Measurements from ENCODE around the gene PNMA8B.

PNMA8B gene

DNA sequence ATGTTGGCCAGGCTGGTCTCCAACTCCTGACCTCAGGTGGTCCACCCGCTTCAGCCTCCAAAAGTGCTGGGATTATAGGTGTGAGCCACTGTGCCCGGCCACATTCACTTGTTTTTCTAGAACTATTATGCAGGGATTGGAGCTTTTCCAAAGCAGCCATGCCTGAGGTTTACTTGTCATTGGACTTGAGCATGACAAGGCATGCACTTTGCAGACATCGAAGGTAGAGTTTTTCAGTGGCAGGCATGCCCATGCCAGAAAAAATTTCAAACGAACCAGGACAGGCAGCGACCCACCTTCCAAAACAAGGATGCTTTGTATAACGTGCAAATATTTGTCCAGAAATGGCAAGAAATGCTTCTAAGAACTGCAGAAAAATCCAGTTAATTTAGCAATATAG, 42.0 kb downstream of the PNMA8B start:
- DNase-seq (ENCODE audit: insufficient read length, low spot score), result no peak
- TF ChIP-seq, protein P1, sequence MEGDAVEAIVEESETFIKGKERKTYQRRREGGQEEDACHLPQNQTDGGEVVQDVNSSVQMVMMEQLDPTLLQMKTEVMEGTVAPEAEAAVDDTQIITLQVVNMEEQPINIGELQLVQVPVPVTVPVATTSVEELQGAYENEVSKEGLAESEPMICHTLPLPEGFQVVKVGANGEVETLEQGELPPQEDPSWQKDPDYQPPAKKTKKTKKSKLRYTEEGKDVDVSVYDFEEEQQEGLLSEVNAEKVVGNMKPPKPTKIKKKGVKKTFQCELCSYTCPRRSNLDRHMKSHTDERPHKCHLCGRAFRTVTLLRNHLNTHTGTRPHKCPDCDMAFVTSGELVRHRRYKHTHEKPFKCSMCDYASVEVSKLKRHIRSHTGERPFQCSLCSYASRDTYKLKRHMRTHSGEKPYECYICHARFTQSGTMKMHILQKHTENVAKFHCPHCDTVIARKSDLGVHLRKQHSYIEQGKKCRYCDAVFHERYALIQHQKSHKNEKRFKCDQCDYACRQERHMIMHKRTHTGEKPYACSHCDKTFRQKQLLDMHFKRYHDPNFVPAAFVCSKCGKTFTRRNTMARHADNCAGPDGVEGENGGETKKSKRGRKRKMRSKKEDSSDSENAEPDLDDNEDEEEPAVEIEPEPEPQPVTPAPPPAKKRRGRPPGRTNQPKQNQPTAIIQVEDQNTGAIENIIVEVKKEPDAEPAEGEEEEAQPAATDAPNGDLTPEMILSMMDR (IDR thresholded peaks at IDR 0.05; ENCODE audit: insufficient read depth, missing control alignments), result no peak

DNA sequence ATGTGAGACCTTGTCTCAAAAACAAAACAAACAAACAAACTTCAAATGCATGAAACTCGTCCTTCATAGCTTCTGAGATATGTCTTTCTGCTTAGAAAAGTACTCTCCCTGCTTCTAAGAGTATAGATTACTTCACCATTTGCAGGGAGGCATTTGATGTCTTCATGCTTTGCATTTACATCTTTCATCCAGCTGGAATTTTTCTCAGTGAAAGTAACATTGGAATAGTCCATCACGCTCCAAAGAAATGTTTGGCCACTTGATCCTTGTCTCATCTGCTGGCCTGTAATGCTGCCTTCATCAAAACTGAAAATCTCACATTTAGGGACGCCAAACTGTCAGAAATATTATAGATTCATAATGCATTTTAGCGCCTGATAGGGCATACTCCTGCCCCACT, 43.5 kb downstream of the PNMA8B start:
- no peak for FAIRE-seq
- TF ChIP-seq, protein P1 (IDR thresholded peaks at IDR 0.05; ENCODE audit: insufficient read depth, missing control alignments), result no peak
- no peak for DNase-seq (ENCODE audit: insufficient read length, low spot score)

More for the DNA sequence above, 42.0 kb downstream of the PNMA8B start:
- no peak for FAIRE-seq

DNA sequence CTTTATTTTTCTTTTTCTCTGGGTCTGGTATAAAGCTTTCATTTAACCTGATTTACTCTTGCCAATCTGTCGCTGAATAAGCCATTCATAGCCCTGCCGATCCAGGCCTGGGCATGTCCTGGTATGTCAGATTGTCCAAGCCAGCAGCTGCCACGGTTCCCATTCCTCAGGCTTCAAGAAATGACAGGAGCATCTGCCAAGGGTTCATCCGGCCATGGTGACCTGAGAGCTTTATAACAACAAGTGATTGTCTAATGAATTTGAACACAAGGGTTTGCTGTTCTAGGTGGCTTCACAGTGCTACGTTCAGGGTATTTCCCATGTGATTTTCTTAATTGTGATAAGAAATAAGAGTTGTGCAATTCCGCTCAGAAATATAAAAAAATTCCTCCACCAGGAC, 44.3 kb downstream of the PNMA8B start:
- TF ChIP-seq, protein P1 (IDR thresholded peaks at IDR 0.05; ENCODE audit: insufficient read depth, missing control alignments), result no peak
- DNase-seq (ENCODE audit: insufficient read length, low spot score), result no peak
- no peak for FAIRE-seq

DNA sequence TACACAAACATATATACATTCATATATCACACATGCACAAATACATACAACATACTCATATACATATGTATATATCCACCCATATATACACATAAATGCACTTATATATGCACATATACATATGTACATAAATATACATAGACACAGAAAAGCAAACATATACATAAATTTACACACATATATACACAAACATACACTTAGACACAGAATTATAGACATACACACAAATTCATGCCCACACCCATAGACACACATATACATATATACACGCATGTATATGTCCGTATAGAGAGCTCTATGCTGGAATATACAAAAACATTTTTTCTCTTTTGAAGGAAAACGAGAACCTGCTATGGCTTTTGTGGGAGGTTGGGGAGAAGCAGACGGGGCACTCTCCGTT, 44.9 kb downstream of the PNMA8B start:
- TF ChIP-seq, protein P1 (IDR thresholded peaks at IDR 0.05; ENCODE audit: insufficient read depth, missing control alignments), result no peak
- no peak for FAIRE-seq
- DNase-seq (ENCODE audit: insufficient read length, low spot score), result no peak

DNA sequence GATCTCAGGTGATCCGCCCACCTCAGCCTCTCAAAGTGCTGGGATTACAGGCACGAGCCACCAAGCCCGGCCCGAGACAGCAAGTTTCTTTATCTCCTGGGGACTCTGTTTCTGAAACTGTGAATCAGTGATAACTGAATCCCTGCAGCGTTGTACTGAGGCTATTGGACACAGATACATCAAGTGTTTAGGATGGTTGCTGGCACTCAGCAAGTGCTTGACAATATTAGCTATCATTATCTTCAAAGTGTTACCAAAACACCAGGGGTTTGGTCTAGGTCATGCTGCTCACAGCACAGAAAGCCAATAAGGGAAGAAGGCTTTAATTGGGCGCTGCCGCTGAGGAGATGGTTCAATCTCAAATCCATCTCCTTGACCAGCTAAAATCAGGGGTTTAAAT, 46.4 kb downstream of the PNMA8B start:
- FAIRE-seq, result no peak
- TF ChIP-seq, protein P1 (IDR thresholded peaks at IDR 0.05; ENCODE audit: insufficient read depth, missing control alignments), result no peak
- DNase-seq (ENCODE audit: insufficient read length, low spot score), result no peak

DNA sequence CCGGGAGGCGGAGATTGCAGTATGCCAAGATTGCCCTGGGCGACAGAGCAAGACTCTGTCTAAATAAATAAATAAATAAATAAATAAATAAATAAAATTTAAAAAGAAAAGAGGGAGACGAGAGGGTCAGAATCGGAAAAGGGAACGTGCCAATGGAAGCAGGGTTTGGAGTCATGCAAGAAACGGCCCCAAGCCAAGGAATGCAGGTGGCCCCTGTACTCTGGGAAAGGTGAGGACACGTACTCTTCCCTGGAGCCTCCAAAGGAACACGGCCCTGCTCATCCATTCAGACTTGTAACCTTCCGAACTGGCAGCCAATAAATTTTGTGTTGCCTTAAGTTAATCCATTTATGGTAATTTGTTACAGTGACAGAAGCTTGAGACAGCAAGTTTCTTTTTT, 47.1 kb downstream of the PNMA8B start:
- DNase-seq (ENCODE audit: insufficient read length, low spot score), result no peak
- TF ChIP-seq, protein P1 (IDR thresholded peaks at IDR 0.05; ENCODE audit: insufficient read depth, missing control alignments), result no peak
- no peak for FAIRE-seq

DNA sequence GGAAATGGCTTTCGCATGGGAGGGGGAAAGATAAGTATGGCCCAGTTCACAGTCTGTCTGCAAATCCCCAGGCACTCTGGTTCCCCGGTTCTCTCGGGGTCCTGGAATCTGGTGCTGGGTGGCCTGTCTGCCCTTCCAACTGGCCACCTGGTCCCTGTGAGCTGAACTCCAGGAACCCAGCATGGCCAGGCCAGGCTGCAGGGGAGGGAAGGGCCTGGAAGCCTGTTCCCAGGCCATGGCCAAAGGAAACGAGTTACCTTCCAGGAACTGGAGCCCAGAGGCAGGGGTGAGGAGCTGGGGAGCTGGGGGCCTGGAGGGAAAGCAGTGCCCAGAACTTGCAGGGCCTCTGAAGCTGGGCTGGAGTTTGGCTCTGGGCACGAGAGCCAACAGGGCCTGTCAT, 47.8 kb downstream of the PNMA8B start:
- DNase-seq (ENCODE audit: insufficient read length, low spot score) (no peak), FAIRE-seq (no peak)
- TF ChIP-seq, protein P1 (IDR thresholded peaks at IDR 0.05; ENCODE audit: insufficient read depth, missing control alignments), result no peak
